ELF-1 (cell line): ENCODE results near the gene IGF1.
"Not testable (repeated sequence)": the region's sequence is repeated elsewhere in the genome, so short reads cannot be mapped to it uniquely, and the experiment has no call there.

ENCODE experiments used
- DNase-seq: peaks from one replicate; pipeline ENCODE4 v3.0.0-alpha.2; 2016; ENCODE audit warnings: low read depth, low spot score

The IGF1 gene

DNA sequence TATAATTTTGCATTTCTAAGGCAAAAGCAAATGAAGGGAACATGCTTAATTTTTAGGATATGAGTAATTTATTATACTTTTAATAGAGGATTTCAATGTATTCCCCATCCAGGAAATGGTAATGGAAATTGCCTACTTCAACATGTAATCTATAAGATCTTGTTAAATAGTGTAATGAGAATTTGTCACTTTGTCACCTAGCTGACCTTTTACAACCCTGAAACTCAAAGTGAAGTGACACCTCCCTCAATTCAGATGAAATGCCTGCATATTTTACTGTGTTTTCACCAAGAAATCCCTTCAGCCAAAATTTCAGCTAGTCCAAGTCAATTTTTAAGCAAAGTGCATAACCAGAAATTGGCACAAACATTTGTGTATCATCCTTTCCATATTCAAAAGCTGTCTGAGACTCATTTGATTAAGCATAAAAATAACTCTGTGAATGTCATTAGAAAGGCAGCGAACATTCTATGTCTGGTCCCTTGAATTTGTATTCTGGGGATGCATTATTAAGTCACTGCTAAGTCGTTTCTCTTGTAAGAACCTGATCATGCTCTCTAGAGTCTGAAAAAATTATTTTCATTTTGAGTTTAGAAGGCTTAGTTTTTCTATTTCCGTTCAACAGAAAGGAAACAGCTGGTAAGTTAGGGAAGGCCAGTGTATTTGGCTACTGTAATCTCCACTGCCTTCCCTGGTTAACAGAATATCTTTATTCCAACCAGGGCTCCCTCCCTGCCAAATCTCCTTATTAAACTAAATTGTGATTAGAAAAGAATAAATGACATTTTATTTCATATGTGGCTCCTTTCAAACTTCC, 100.8 kb downstream of the IGF1 start:
- DNase-seq, result no peak

DNA sequence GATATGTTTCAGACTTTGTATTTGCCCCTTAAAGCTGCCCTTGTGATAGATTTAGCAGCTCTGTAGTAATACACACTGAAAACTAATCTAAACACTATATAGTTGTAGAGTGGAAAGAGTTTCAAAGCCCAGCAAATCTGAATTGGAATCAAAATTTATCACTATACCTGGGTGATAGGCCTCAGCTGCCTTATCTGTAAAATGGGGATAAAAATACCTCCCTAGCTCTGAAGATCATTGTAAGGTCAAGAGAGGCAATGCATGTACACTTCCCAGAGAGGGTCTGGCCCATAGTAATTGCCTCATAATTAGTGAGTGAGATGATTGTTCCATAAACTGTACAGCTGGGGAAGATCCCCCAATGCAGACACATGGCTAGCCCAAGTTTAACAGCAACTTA, 103.6 kb downstream of the IGF1 start:
- no peak for DNase-seq

DNA sequence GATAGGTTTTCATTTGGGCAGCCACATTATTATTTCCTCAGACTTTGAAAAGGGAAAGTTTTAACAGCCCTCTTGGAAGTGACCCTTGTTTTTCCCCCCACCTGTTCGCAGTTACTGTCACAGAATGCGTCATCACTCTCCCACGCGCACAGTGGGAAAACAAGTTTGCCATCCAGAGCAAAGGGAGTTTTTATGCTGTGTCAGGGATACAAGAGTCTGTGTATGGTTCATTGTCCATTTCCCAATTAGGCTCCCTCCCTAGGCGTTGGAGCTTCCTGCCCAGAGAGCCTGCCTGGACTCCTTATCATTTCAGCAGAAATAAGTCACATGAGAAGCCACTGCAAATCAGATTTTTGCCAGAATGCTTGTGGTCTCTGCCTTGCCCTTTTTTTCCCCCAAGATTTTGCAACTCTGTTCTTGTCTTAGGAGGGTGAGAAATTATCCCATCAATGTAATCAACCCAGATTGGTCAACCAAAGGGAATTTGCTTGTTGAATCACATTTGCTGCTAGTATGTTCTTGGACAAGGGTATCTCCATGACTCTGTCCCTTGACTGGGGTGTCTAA, 104.1 kb downstream of the IGF1 start:
- no peak for DNase-seq

DNA sequence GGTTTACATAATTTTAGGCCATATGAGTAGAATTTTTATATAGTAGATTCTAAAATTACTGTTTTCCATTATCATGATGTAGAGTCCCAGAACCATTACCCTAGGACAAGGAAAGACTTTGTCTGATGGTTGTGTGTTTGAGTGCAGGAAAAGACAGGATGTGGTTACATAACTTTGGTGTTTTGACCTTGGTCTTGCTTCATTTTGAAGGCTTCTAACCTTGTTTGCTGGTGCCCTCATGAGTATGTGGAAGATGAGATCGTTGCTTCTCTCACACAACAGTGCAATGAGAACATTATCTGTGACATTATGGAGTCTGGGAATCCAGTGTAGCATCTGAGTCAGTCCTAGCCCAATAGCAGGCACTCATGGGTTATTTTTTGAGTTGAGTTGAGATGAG, 106.2 kb downstream of the IGF1 start:
- no peak for DNase-seq

DNA sequence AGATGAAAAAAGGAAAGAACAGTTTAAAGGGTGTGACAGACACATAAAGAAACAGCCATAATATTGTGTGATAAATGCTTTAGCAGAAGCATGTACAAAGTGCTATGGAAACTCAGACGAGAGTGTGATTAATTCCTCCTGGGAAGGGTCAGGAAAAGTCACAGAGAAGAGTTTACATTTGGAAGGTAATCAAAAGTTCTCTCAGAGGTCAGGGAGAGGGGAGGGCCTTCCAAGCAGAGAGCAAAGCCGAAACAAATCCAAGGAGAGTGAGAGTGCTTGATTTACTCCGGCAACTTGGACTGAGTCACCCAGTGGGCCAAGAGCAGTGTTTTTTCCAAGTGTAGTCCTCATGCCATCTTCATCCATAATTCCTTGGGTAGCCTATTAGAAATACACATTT, 108.3 kb downstream of the IGF1 start:
- no peak for DNase-seq

DNA sequence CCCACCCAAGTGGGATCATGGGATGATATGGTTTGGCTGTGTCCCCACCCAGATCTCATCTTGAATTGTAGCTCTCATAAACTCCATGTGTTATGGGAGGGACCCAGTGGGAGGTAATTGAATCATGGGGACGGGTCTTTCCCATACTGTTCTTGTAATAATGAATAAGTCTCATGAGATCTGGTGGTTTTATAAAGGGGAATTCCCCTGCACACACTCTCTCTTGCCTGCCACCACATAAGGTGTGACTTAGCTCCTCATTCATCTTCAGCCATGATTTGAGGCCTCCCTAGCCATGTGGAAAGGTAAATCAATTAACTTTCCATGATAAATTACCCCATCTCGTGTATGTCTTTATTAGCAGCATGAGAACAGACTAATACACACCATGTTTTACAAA, 109.2 kb downstream of the IGF1 start:
- no peak for DNase-seq

DNA sequence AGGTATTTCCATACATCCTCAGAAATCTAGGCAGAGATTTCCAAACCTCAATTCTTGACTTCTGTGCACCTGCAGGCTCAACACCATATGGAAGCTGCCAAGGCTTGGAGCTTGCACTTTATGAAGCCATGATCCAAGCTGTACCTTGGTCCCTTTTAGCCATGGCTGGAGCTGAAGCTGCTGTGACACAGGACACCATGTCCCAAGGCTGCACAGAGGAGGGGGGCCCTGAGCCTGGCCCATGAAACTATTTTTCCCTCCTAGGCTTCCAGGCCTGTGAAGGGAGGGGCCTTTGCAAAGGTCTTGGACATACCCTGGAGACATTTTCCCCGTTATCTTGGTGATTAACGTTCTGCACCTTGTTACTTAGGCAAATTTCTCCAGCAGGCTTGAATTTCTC, 110.5 kb downstream of the IGF1 start:
- no peak for DNase-seq

DNA sequence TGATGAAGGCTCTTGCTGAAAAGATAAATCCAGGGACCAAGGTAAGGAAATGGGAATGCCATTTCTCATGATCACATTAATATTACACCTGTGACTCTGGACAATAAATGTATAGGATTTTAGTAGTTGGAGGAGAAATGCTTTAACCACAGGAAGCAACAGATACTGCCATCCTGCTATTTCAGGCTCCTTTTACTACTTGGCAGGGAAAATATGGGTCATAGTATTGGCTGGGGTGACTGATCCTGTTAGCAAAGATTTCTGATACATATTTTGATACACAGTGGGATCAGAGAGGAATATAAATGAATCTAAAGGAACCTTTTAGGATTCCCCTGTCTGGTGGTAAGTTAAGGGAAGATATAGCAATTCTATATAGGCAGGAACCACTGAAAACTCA, 115.0 kb downstream of the IGF1 start:
- DNase-seq, result no peak

DNA sequence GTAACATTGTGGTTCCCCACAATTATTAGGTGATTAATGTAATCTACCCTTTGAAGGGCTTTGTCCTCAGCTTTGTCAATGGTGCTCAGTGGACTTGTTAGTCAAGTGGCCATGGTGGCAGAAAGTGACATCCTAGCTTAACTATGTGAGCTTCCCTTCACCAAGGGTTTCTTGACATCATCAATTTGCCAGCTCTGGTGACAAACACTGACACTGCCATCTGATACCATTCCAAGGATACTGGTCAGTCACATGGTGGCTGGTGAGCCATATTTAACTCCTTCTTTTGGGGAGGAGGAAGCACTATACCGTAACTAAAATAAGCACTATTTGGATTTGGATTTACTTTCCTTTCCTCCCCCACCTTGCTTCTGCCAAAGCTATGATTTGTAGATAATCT, 115.7 kb downstream of the IGF1 start:
- no peak for DNase-seq

DNA sequence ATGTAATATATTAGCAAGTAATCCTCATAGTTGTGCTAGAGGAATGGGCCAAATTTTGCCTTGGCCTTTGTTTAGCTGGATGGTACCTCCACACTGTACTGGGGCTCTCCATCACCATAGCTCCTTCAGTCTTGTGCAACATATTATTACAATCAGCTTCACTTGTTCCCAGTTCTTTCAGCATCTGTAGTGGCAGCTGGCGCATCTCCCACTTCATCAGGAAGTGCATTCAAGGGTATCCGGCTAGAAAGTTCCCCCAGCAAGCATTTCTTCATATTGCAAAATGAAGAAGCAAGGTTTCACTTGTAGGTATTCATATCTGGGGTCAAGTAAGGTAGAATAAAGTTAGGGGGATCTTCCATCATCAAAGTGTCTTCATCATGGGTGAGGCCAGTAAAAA, 123.7 kb downstream of the IGF1 start:
- no peak for DNase-seq

DNA sequence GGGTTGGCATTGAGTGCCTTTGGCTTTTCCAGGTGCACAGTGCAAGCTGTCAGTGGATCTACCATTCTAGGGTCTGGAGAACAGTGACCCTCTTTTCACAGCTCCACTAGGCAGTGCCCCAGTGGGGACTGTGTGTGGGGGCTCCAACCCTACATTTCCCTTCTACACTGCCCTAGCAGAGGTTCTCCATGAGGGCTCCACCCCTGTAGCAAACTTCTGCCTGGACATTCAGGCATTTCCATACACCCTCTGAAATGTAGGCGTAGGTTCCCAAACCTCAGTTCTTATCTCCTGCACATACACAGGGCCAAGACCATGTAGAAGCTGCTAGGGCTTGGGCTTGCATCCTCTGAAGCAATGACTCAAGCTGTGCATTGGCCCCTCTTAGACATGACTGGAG, 126.1 kb downstream of the IGF1 start:
- DNase-seq, result not testable (repeated sequence)

DNA sequence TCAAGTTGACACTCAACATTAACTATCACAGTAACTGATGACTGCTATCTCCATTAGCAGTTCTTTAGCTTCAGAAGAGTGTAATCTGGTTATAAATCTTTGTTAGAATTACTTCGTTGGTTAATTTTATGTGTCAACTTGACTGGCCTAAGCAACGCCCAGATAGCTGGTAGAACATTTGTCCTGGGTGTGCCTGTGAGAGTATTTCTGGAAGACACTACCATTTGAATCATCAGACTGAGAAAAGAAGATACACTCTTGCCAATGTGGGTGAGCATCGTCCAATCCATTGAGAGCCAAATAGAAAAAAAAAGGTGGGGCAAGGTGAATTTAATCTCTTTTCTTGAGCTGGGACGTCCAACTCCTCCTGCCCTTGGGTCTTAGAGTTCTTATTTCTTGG, 129.0 kb downstream of the IGF1 start:
- DNase-seq, result no peak

DNA sequence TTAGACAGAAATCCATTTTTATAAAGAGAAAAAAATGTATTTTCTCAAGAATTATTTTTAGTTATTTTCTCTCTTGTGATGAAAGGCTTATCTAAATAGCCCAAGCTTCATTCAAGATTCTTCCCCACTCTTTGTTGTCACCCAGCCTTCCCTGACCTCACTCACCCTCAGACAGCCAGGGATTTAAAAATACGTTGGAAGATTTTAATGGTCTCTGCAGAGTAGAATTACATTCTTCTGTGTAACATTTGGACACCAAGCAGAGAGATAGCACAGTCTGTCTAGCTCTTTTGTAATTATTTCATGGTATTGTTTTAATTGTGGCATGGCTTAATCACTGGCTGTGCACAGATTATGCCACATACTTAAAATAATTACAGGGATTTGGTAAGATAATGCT, 130.3 kb downstream of the IGF1 start:
- no peak for DNase-seq

DNA sequence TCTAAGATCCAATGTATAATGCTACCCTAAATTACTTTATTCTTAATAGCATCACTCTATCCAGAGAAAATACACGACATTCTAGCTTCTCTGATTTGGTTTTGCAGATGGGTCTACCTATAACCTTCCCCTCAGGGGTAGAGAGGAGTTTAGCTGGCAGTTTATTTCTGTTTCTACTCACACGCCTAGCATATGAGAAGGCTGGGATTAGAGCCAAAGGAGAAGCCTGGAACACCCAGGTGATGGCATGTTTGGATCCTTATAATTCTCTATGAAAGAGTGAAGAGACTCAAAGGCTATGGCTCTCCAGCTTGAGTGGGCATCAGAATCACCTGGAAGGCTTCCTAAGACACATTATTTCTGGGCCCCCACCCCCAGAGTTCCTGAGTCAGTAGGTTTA, 131.3 kb downstream of the IGF1 start:
- DNase-seq, result no peak

DNA sequence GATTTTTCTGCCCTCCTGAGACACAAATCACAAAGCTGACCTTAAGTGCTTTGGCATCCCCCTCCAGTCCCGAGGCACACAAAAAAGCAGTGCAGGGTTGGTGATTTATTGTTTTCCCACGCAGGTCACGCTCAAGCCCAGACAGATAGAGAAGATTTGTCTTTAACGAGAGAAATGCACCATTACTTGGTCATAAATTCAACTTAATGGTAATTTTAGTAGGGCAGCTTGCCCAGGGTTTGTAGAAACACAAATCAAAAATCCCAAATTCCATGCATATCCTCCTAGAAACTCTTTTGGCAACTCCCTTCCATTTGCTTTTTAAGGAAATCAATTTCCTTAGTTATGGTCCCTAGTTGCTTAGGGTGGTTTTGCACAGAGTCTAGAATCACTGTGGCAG, 132.6 kb downstream of the IGF1 start:
- DNase-seq, result no peak
